CD4-positive, alpha-beta T cell treated with Interleukin-6 for 4 hours (primary cell): Measurements from ENCODE around the gene MXD4.

Experiments
- DNase-seq: peaks from one replicate; pipeline ENCODE4 v3.0.0-alpha.2; 2020; ENCODE audit warnings: mixed read lengths

MXD4 gene

DNA sequence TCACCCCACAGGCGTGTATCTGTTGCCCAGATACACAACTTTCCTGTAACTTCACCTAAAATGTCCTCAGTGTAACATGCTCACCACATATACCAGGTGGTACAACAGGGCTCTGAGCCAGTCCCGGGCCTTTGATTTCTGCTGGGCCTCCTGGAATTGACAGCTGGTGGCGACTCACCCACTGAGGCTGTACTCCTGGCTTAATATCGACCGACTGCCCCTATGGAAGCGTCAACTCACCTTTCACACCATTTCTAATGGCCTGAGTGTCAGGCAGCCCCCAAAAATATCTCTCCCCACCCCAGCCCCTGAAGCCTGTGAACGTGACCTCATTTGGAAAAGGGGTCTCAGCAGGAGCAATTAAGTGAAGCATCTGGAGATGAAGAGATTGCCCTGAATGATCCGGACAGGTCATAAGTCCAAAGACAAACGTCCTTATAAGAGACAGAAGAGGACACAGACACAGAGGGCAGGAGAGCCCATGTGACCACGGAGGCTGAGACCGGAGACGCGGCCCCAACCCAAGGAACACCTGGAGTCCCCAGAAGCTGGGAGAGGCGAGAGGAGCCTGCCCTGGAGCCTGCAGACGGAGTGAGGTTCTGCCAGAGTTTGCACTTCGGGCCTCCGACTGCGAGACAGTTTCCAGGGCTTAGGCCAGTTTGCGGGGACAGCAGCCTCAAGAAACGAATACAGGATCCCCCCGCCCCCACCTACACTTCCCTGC, 12.6 kb upstream of the MXD4 start:
- DNase-seq = no peak

DNA sequence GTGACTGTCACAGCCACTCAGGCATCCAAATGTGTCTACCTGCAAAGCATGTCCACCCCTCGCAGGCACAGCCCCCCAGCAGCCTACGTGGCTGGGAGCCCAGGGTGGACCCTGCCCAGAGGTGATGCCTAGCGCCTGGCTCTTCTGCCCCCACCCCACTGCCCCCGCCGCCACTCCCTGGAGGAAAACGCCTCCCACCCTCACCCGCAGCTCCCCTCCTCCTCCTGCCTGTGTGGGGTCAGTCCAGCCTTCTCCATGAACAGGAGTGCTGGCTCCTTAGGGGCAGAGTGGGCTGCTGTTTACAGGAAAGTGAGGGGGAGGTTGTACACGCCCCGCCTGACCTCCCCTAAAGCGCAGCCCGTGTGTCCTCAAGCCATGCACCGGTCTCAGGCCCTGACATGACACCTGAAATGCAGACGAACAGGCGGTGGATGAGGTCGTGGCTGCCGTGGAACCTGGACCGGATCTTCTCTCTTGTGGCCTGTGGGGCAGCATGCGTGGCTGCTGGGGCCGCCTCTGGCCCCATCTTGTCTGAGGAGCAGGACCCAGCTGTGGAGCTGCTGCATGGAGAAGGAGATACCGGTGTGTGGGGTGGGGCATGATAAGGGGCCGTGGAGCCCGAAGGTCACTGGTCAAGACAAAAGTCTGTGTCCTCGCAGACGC, 11.9 kb upstream of the MXD4 start:
- no peak for DNase-seq

DNA sequence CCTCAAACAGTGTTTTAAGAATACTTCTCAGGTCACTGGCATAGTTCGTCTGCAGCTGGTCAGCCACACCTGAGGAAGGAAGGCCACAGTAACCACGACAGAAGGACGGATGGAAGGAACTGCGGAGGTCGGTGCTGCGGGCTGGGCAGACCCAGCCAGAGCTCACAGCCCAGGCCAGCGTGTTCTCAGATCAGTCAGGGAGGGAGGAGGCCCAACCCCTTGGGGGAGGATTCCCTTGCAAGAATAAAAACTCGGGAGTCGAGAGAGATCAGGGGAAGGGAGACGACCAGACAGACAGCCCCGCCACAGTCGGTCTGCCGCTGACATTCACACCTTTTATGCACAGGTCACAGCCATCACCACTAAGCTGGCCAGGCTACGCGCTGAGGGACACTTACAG, 11.3 kb upstream of the MXD4 start:
- no peak for DNase-seq

DNA sequence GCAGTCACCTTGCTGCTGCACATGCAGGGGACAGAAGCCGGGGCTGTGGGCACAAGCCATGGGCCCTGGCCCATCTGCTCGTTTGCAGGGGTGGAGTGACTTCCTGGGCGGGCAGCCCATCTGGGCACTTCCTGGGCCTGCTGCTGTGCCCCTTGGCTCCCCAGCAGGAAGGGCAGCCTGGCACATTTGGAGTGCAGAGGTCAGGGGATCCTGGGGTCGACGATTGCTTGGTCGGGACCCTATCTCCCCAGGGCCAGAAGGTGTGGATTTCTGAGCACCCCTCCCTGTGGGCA, 10.9 kb upstream of the MXD4 start:
- DNase-seq = no peak

DNA sequence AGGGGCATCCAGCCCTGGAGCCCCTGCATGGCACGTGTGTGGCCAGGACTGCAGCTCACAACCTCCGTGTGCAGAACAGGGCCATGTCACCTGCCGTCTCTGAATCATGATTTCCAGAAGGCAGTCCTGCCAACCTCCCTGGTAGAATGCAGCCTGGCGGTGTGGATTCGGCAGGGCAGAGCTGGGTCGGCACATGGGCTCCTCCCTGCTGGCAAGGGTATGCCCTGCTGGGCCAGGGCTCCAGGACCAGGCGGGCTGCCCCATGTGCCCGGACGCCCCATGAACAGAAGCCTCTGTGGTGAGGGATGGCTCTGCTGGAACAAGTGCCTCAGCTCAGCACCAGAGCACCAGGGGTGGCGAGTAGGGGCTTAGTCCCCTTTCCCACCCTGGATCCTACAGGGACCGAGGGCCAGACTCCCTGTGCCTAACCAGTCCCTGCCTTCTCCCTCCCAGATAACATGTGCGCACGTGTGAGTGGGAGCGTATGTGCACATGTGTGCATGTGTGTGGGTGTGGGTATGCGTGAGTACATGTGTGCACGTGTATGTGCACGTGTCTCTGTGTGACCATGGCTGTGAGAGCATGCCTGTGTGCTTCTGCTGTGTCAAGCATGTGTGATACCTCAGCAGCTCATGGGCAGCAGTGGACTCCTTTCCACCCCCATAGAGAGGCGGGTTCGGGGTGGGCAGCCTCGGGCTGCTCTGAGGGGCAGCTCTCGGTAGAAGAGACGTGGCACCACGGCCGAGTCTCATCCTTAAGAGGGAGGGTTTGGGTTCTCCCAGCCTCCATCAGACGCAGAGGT, 10.3 kb upstream of the MXD4 start:
- no peak for DNase-seq

DNA sequence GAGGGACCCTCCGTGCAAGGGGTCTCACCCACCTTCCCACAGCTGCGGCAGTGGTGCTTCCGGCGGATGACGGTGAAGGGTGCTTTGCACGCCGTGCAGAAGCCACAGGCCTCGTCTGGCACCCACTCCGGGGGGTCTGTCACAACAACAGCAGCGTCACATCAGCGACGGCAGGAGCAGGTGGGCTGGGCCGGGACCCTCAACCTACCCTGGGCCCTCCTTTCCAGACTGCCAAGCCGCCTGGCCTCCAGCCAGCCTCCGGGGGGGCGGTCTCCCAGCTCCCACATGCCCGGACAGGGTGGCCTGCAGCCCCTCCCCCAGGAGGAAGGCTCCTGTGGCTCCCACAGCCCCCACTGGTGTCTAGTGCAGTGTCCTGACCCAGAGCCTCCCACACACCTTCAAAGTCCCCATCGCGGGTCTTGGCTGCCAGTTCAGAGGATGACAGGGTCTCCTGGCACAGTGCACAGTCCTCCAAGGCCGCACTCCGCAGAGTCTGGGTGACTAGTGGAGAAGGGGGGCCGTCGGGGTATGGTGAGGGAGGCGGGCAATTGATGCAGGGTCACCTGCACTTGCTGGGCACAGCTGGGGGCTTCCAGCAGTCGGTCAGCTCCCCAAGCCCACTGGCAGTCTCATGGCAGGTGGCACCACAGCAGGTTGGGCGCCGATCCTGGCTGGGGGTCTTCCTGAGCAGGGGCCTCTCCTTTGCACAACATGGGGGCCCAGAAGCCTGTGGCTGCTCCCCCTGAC, 9.5 kb upstream of the MXD4 start:
- no peak for DNase-seq

DNA sequence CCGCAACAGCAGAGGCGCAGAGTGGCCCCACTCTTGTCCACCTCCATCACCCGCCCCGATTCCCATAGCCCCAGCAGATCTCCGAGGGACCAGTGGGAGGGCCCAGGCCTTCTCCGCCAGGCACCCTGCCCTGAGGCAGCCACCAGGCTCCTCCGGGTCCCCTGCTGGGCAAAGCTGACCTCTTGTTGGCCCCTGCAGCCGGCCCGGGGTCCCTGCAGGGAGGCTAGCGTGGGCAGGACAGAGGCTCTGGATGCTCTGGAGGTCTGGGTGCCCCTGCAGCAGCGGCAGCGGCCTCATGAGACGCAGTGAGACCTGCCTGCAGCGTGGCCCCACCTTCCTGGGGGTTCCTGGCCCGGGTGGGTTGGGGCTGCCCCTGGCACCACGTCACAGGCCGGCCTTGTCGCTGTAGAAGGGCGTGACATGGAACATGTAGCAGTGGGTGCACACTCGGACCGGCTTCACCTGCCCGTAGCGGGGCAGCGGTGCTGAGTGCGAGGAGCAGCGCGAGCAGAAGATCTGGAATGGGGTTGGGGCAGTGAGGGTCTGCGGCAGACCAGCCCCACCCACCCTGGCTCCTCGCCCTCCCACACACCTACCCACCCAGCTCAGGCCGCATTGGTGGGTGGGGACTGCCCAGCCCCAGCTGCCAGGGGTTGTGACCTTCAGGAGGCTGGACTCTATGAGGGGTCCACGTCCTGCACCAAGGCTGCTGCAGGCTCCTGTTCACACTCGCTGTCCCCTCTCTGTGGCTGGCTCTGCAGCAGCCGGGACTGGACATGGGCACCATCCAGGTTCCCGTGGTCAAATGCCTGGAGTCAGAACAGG, 8.6 kb upstream of the MXD4 start:
- no peak for DNase-seq

DNA sequence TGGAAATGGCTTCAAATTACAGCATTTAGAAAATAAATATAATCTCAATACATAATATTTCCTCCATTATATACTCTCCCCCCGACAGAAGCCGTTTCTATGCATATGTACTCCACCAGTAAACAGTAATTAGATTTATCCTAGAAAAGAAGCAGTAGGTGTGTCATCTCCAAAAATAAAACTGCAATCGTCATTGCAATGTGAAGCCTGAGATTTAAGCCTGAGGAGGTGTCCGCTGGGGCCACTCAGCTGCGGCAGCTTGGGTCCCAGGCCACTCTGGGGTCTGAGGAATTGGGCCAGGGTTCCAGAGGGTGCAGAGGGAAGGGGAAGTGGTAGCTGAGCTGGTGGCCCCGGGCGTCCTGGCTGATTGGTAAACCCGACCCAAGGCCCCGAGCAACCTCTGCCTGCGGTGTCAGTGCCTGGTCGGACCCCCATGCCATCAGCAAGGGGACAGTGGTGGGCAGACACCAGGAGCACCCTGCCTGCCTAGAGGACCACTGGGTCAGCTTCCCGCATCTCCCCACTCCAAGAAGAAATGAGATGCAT, 7.8 kb upstream of the MXD4 start:
- no peak for DNase-seq

DNA sequence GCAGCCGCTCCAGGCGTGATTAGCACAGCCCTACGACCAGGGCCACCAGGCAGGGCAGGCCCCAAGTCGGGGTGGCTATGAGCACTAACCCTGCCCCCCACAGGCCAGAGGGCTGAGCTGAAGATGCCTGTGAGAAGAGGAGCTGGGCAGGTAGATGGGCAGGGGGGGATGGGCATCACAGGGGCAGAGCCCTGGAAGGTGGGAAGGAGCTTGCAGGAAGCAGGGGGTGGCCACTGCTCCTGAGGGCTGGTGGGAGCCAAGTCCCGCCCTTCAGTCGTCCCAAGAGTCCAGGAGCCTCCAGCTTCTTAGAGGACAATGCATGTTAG, 7.3 kb upstream of the MXD4 start:
- DNase-seq = no peak

DNA sequence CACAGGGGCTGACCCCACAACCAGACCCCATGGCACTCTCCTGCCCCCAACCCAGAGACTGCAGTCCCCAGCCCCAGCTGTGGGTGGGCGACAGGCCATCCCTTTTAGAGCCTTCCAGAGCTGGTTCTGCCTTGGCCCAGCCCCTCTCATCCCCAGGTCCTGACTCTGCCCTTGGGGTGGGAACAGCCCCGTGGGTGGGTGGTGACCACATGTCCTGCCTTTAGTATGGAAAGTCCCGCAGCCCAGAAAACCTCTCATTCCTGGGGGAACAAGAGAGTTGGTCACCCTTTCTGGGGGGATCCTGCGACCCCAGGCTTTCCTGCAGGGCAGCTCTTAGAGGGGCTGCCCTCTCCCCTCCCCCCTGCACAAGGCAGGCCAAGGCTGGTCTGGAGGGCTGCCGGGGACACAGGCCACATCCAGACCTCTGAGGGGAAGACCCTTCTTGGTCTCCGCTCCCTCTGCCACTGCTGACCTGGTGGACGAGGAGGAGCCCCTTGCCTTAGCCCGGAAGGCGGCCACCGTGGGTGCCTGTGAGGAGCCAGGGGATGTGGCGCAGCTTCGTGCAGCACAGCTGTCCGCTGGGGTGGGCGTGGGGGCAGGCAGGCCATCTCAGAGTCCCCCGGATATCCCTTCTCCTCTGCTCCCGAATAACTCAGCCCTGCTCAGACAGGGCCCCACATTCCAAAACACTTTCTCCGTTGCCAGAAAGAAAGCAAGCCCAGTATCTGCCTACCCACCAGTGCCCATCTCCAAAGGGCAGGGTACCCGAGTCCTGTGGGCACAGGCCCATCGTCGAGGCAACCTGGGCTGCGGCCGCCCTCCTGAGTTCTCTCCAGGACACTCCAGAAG, 6.7 kb upstream of the MXD4 start:
- DNase-seq = no peak

DNA sequence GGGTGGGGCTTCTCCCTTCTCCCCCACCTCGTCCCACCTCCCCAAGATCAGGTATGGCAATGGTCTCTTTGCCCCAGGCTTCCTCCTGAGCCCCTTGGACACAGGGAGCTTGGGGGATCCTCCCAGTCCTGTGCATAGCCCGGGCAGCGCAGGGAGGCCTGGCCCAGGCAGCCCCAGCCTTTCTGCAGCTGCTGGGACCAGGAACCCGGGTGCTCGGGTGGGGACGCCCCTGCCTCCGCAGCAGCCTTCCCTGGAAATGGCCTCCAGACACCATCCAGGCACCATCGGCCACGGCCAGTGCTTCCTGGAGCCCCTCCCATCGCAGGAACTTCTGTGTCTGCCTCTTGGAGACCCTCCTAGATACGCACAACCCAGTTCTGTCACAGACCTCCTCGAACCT, 5.9 kb upstream of the MXD4 start:
- no peak for DNase-seq

DNA sequence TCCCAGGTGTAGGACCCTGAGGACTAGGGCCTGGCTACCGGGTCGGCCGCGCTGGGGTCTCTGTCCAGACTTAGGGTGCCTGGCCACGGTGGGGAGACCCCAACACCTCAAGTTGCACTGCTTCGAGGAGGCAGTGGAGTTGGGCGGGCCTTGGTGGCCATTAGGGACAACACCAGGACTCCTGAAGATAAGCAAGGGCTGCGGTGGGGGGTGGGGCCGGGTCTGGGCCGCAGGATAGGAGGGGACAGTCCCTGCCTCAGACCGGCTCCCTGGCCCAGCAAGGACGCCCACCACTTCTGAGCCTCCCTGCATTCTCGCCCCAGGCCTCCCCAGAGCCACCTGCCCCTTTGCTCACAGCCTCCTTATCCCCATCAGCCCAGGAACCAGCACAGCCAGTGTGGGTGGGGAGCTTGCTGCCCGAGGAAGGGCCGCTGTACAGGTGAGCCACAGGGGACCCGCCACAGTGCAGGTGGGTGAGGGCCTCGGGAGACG, 5.5 kb upstream of the MXD4 start:
- no peak for DNase-seq

DNA sequence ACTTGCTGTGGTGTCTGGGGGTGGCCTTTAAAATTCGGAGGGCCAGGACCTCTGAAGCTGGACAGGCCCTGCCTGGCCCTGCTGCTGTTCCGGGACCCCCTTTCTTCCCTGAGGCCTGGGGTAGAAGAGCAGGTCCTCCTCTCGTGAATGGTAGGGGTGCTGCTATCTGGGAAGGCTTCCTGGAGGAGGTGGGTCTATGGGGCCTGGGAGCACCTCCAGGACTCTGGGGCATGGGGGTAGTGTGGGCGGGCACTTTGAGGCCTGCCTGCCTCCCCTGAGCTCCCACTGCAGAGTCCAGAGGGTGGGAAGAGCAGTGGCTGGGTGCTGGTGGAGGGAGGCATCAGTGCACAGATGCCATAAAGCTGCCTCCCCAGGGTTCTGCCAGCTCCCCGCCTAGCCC, 4.9 kb upstream of the MXD4 start:
- DNase-seq = no peak

DNA sequence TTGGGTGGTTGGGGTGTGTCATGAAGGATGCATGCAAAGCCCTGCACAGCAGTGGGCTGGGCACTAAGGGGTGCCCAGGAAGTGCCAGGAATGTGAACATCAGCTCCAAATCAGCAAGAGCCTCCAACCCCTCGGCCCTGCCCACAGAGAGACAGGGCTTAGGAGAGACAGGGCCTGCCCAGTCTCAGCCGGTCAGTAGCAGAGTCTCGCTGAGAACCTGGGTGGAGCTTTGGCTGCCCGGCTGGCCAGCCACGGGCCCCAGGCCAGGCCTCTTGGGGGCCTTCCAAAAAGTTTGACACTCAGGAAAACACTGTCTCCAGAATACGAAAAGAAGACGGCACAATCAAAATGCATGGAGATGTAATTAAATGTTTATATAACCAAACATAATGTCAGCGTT, 4.3 kb upstream of the MXD4 start:
- DNase-seq = no peak

DNA sequence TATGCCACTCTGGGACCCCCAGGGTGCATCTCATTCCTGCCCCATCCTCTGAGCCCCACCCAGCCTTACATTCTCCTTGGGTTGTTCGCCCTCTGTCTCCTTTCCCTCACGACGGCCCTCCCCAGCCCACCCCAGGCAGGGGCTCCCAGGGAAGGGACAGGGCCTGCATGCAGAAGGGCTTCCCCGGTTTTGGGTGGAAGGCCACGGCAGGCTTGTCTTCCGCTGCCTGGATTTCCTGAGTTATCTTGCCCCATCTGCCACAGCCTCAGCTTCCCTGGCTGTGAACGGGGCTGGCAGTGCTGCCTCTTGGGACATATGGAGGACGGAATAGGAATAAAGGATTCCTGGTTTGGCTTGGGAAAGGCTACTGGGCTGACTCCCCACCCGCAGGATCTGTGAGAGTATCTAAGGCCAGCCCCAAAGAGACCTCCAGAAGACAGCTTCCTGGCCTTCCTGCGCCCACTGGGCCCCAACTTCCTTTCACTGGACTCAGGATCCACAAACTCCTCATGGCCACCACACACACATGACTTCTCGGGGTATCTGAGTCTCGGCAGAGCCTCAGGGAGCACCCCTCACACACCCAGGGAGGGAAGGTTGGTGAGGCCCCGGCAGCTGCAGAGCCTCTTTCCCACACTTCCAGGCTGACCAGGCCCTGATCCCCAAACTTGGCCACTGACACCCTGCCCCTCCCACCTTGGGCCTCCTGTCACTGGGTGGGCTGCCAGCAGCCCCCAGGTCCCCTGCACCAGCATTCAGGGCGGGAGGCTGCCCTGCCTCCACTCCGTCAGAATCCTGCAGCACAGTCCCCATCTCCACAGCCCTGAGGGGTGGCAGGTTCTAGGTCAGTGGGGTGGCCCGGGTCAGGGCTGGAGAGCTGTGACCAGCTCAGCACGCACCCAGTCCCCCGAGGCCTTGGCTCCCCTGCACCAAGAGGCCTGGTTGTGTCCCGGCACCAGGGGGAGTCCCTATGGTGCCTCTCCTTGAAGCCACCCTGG, 3.5 kb upstream of the MXD4 start:
- DNase-seq = no peak

DNA sequence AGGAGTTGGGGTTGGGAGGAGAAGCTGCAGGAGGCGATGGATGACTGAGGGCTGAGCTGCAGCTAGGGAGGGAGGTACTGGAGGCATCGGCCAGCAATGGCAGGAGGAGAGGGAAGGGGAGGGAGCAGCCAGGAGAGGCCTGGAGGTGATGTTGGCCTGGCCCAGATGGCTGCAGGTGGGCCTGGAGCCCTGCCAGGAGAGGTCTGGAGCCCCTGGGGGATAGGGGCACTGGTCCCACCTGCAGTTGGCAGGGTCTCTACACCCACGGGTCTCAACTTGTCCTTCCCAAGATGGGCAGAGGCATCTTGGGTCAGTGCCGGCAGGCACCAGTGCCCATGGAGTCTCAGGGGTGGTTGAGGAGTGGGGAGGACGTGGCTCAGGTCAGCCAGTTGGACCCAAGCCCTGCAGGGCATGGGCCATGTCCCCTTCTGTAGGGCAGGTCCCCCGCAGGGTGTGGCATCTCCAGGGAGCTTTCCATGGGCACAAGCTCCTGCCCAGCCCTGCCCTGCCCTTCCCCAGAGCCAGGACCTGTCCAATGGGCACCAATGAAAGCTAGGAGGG, 2.7 kb upstream of the MXD4 start:
- no peak for DNase-seq

DNA sequence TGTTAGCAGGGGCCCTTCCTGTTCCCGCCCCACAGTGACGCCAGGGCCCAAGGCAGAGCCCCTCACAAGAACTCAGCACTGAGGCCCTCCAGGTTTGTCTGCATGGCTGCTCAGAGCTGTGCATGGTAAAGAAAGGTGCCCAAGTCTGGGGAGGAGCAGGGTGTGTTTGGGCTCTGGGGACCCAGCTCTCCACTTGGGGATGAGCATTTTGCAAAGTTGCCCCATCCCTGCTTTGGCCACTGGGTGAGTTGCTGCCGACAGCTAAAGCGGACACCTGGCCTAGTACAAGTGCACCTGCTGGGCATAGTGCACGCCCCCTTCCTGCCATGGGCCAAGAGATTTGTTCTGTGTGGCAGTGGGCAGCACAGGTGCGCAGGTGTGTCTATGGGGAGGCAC, 2.0 kb upstream of the MXD4 start:
- DNase-seq = no peak

DNA sequence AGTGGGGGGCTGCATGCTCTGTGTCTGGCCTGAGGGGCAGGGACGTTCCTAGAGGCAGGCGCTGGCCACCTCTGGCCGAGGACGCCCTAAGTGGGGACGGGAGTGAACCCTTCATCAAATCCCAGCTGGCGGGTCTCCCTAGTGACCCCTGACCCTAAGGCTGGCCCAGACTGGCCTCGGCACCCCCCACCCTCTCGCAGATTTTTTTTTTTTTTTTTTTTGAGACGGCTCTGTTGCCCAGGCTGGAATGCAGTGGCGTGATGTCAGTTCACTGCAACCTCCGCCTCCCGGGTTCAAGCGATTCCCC, 988 bp upstream of the MXD4 start:
- DNase-seq = no peak

DNA sequence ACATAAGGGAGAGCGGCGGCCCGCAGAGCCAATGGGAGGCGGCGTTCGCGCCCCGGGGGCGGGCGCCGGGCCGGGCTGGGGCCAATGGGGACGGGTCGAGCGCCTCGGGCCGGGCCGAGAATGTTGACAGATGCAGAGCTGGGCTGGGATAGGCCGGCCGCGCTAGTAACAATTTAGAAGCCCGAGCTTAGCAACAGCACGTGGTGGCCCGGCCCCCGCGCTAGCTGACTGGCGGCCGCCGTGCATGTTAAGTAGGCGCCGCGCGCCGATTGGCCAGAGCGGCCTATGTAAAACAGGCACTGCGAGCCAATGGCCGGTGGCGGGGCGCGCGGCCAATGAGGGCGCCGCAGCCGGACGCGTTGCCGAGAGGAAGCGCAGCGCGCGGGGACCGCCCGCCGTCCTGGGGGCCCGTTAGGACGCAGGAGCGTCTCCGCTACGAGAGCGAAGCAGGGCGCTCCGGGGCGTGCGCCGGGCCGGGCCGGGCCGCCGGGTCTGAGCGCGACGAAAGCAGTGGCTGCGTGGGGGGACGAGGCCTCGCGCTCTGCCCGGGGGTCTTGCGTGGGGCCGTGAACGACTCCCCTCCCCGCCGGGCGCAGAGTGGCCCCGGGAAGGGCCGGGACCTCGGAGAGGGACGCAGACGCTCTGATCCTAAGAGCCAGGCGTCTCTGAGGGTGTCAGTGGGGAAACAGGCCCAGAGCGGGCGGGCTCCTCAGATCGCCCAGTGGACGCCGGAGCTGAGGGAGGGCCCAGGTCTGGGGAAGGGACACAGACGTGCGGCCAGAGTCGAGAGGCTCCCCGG, 435 bp upstream of the MXD4 start:
- DNase-seq = peak; percentile 98
